Measurements from ENCODE around the gene ECT2.
"Not testable (repeated sequence)": the region's sequence is repeated elsewhere in the genome, so short reads cannot be mapped to it uniquely, and the experiment has no call there.

Gene ECT2

DNA sequence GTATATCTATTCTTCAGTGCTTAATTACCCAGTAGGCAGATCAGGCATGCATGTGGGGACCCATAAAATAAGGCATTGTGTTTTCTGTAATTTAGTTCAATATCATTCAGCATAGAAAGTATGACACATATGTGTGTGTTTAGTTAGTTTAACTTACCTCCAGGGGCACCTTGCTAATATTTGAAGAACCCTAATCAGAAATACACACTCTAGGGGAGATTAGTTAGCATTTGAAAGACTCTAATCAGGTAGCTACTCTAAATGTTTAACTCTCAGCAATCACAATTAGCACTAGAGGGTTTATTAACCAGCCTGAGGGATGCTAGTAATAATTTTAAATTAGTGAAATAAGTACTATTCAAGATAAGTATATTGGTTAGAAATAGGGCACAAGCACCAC, 104.5 kb downstream of the ECT2 start:
- DNase-seq (ENCODE audit: low read depth in 4 of 4, low spot score in 1 of 4), result no peak

GRCh38 chr3:172856795-172857742, 106.5 kb downstream of the ECT2 start:
- no peak for DNase-seq (ENCODE audit: low read depth in 4 of 4, low spot score in 1 of 4)

DNA sequence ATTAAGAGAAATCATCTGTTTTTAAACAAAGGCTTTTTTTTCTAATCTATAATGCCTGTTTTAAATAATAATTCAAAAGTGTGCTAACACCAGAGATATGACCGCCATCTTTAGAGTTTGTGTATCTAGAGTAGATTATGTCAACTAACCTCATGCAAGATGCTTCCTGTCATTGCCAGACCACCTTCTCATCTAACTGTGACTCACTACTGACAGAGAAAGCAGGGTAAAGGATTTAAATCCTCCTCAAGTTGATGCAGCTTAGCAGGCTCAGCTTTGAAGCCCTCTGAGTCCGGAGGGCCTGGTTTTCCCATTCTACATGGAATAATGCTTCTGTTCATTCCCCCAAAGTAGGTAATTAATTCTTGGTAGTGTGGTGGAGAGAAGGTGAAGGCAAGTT, 108.5 kb downstream of the ECT2 start:
- DNase-seq (ENCODE audit: low read depth in 4 of 4, low spot score in 1 of 4), result no peak

DNA sequence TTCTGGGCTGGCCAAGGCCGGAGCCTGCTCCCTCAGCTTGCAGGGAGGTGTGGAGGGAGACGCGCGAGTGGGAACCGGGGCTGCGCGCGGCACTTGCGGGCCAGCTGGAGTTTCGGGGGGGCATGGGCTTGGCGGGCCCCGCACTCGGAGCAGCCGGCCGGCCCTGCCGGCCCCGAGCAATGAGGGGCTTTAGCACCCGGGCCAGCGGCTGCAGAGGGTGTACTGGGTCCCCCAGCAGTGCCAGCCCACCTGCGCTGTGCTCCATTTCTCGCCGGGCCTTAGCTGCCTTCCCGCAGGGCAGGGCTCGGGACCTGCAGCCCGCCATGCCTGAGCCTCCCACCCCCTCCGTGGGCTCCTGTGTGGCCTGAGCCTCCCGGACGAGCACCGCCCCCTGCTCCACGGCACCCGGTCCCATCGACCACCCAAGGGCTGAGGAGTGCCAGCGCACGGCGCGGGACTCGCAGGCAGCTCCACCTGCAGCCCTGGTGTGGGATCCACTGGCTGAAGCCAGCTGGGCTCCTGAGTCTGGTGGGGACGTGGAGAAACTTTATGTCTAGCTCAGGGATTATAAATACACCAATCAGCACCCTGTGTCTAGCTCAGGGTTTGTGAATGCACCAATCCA, 116.3 kb downstream of the ECT2 start:
- not testable (repeated sequence) for DNase-seq (ENCODE audit: low read depth in 4 of 4, low spot score in 1 of 4)

DNA sequence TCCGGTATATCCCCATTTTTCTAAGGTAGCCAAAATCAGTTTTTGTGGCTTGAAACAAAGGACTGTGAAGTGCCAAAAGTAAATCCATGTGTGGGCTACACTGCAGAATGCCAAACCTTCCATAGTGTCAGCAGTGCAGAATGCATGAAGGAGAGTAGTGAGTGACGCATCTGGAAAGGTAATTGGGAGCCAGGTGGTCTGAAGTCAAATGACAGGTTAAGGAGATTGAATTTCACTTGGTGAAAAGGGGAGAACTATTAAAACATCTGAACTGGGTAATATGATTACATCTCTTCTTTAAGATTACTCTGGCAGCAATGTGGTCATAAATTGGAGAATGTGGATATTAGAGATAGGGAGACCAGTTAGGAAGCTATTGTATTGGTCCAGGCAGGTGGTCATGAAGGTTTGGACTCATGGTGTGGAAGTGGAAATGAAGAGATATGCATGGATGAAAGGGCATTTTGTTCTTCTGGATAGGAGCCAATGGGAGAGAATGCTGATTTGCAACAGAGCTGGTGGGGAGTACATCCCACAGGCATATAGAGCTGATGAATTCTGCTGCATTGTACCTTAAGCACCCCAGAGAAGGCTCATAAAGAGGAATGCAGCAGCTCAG, 118.2 kb downstream of the ECT2 start:
- DNase-seq (ENCODE audit: low read depth in 4 of 4, low spot score in 1 of 4), result no peak

GRCh38 chr3:172869368-172869771, 118.8 kb downstream of the ECT2 start:
- no peak for DNase-seq (ENCODE audit: low read depth in 4 of 4, low spot score in 1 of 4)

DNA sequence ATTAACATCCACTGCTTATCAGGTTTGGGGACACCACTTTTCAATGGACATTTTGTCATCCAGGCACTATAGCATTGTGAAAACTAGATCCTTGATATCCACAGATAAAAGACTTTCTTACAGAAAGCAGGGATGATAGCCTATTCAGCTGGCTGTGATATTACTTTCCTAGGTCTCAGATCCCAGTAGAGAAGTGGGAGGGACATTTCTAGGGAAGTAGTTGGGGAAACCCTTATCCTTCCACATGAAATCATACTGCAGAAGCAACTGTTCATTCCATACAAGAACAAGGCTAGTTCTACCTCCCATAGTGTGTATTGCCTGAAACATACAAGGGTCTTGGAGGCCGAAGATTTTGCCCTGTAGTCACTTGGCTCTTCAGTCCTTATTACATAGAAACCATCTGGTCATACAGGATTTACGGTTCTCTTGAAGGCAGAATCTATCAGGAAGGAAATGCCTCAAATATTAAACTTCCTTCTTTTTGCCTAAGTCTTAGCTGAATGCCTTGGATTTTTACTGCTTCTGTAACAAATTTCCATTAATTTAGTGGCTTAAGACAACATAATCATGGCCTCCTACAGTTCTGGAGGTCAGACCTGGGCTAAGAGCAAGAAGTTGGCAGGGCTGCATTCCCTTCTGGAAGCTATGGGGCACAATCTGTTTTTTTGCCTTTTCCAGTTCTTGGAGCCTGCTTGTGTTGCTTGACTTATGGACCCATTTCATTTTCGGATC, 119.4 kb downstream of the ECT2 start:
- no peak for DNase-seq (ENCODE audit: low read depth in 4 of 4, low spot score in 1 of 4)

Measured in stimulated activated CD4-positive, alpha-beta T cell treated with anti-CD3 and anti-CD28 coated beads, Interleukin-1b, Interleukin-23, amount 100 ng/mL, for 24 hours (primary cell).